K562 (cell line): ENCODE data around the gene DYNLL1.

Source experiments
- ARID4B ChIP-seq: sonication (generic); formaldehyde crosslinking; IDR thresholded peaks from 2 replicates; pipeline ENCODE4 v1.8.0; 2022; ENCODE audit warnings: mild to moderate bottlenecking, missing genetic modification reagents
- CTCF ChIP-seq, 3 experiments: IDR thresholded peaks in 2 of 3; conservative IDR thresholded peaks in 1 of 3; 2 replicates each; pipeline ENCODE4 v1.5.1; 2011 to 2012; ENCODE audit warnings: low read length in 3 of 3, mild to moderate bottlenecking in 3 of 3, control low read depth in 2 of 3, improper control_type of control experiment in 1 of 3, inconsistent platforms in 1 of 3, low read depth in 1 of 3, mixed read lengths in 1 of 3, moderate library complexity in 1 of 3; ENCODE audit not compliant: insufficient read depth in 2 of 3
- JUNB ChIP-seq: fragments of 450-650 bp; formaldehyde crosslinking; conservative IDR thresholded peaks from 2 replicates; pipeline ENCODE4 v1.4.0; 2020; ENCODE audit warnings: mild to moderate bottlenecking
- MTA2 ChIP-seq: fragments of 450-650 bp; IDR thresholded peaks from 2 replicates; pipeline ENCODE4 v1.6.1; 2016; ENCODE audit warnings: low read depth
- NR3C1 ChIP-seq: sonication (generic); formaldehyde crosslinking; IDR thresholded peaks from 2 replicates; pipeline ENCODE4 v1.8.1; 2022; ENCODE audit warnings: missing genetic modification reagents
- PHF20 ChIP-seq: fragments of 450-650 bp; IDR thresholded peaks from 2 replicates; pipeline ENCODE4 v1.6.1; 2018; ENCODE audit not compliant: partially characterized antibody
- PRMT5 ChIP-seq: sonication (generic); formaldehyde crosslinking; IDR thresholded peaks from 2 replicates; pipeline ENCODE4 v1.5.0; 2020; ENCODE audit warnings: missing genetic modification reagents
- TARDBP ChIP-seq: fragments of 450-650 bp; IDR thresholded peaks from 2 replicates; pipeline ENCODE4 v1.6.1; 2016
- TCF7L2 ChIP-seq: fragments of 150-350 bp; IDR thresholded peaks from 2 replicates; pipeline ENCODE4 v1.6.1; 2016; ENCODE audit warnings: low read depth, mild to moderate bottlenecking, low read length, moderate library complexity
- YY1 ChIP-seq, 3 experiments: IDR thresholded peaks; 2 replicates each; pipeline ENCODE4 v1.6.1; 2011; ENCODE audit warnings: low read length in 2 of 3, mild to moderate bottlenecking in 2 of 3, moderate library complexity in 2 of 3, borderline replicate concordance in 1 of 3, control low read depth in 1 of 3, low read depth in 1 of 3; ENCODE audit not compliant: insufficient read depth in 3 of 3, insufficient replicate concordance in 2 of 3, control insufficient read depth in 1 of 3, insufficient read length in 1 of 3; ENCODE audit errors: extremely low read depth in 1 of 3
- ZNF224 ChIP-seq: sonication (generic); formaldehyde crosslinking; IDR thresholded peaks from 2 replicates; pipeline ENCODE4 v1.8.0; 2022; ENCODE audit warnings: mild to moderate bottlenecking, missing genetic modification reagents
- ZNF253 ChIP-seq: fragments of 250-450 bp; sonication (Bioruptor Pico); conservative IDR thresholded peaks from 2 replicates; pipeline ENCODE4 v1.6.1; 2021; ENCODE audit warnings: mild to moderate bottlenecking
- ZNF324 ChIP-seq: fragments of 250-450 bp; sonication (Bioruptor Pico); IDR thresholded peaks from 2 replicates; pipeline ENCODE4 v1.4.0; 2020; ENCODE audit warnings: mild to moderate bottlenecking

GRCh38 chr12:120463712-120464111, 32.2 kb upstream of the DYNLL1 start:
- TF ChIP-seq TARDBP, result no peak
- no peak for TF ChIP-seq MTA2
- no peak for TF ChIP-seq NR3C1
- TF ChIP-seq PRMT5 (CRISPR knock-in tag), result no peak
- TF ChIP-seq ZNF324 (CRISPR knock-in tag), result no peak
- no peak for TF ChIP-seq ARID4B (CRISPR knock-in tag)
- TF ChIP-seq CTCF (IDR thresholded peaks at IDR 0.05 in 2 of 3, conservative IDR thresholded peaks at IDR 0.05 in 1 of 3; ENCODE audit: insufficient read depth in 2 of 3, low read depth in 1 of 3, low read length in 3 of 3), result no peak
- TF ChIP-seq ZNF224 (CRISPR knock-in tag), result no peak
- no peak for TF ChIP-seq YY1 (IDR thresholded peaks at IDR 0.05; ENCODE audit: borderline replicate concordance in 1 of 3, control insufficient read depth in 1 of 3, extremely low read depth in 1 of 3, insufficient read depth in 3 of 3, insufficient read length in 1 of 3, insufficient replicate concordance in 2 of 3, low read depth in 1 of 3, low read length in 2 of 3)
- TF ChIP-seq ZNF253 (CRISPR knock-in tag), result no peak
- TF ChIP-seq JUNB (CRISPR knock-in tag), result no peak
- TF ChIP-seq TCF7L2, result no peak
- no peak for TF ChIP-seq PHF20
